HK-2 (cell line): Measurements from ENCODE around the gene NRP2.

Experiments used
- DNase-seq: peaks from one replicate; pipeline ENCODE4 v3.0.0-alpha.2; 2018; ENCODE audit not compliant: unreplicated experiment

NRP2 gene

DNA sequence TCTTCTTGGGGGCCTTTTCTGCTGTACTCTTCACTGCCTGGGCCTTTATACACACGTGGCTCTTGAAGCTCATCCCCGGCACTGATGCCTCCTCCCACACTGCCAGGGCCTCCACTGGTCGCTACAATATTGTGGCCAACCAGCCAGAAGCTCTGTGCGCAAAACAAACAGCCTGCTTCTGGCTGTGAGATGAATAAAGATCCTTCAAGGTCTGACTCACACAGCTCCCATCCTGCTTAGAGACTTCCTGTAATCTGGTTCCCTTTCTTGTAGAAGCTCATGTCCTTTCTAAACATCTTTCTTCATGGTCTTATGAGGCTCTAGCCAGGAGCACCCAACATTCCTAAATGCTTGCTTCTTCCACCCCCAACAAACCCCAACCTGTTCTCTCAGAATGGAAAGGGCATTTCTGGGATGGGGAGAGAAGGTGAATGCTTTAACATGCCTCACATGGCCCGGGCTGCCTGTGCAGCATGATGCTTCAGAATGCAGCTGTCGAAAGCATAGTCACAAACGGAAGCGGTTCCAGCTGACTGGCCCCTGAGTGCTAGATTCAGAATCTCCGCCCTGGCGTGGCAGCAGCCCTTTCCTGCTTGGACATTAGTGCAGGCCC, 24.6 kb downstream of the NRP2 start:
- DNase-seq = peak; percentile 82

DNA sequence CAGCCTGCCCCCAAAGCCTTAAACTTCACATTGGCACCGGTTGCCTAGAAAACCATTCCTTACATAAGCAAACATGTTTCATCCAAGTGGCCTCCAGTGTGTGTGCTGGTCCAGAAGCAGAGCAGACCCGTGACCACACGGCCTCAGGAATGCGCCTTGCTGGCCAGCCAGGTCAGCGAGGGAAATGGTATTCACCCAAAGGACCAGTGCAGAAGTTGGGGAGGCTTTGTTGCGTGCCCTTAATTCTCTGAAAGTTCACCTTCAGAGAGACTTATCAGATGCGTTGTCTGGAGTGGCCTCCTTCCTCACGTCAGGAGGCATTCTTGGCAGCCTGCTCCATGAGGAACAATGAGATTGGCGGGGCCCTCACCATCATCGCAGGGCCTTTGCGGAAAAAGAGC, 25.9 kb downstream of the NRP2 start:
- no peak for DNase-seq

DNA sequence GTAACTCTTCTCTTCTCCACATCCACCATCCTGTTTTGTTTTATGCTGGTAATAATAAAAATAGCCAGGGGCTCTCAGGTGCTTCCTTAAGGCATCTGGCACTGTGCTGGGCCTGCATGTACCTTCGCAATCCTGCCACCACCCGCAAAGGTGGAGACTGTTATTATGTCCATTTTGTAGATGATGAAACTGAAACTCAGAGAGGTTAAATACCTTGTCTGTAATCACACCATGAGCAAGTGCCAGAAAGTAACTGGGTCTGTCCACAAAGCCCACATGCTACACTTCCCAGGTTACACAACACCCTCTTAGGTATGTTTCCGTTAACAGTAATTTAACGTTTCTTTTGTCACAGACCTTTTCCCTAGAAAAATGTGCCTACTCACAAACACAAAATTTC, 27.0 kb downstream of the NRP2 start:
- no peak for DNase-seq

DNA sequence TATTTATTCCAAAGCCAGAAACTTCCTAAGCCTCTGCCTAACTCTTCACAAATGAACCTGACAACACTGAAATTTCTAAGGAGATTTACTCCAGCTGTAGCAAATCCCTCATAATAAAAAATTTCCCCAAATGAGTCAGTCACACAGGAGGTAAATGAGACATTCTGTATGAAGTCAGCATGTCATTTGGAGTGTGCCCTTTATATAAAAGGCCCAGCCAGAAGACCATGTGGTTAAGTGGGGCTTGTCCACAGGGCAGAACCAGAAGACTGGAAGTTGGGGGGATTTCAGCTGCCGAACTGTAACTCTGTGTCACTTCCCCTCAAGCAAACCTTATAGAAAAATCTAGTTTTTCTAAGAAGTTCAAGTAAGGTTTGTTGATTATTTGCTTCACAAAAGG, 30.2 kb downstream of the NRP2 start:
- DNase-seq = peak; percentile 35

DNA sequence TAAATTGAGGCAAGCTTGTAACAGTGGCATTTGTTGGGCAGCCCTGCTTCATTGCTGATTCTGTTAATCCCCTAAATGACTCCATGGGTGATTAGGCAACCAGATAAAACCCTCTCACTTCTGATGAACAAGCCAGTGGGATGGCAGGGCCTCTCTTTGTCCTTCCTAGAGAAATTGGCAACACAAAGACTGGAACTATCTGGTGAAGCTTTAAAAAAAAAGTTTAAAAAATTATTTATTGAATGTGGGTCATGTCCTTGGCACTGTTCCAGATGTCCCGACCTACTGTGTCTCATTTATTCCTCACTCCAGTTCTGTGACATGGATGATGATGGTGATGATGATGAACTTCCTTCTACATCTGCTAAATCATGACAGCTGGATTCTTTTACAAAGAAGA, 30.8 kb downstream of the NRP2 start:
- DNase-seq = no peak

DNA sequence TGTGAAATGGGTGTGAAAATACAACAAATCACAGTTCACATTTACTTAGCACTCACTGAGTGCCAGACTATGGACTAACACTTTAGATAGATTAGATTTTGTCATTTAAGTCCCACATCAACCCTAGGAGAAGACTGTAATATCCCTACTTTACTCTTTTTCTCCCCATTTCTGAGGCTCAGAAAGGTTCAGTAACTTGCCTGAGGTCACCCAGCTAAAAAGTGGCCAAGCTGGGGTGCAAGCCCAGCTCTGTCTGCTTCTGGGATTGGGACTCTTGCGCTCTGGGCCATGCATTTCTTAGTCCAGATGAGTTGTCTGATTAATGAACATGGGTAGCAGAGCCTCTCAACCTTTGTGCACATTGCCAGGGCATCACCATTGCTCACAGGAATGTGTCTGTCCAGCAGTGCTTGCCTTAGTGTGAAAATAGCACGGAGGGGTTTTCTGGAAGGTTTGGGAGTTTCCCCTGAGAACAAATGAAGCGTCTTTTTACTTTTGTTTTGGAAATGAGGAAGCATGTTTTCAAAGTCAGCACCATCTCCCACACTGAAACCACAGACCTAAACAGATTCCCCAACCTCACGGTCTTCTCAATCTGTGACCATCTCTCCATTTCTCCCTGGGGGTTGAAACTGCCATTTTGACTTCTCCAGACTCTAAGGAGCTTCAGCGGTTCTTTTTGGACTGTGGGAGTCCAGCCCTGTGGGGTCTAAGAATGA, 31.9 kb downstream of the NRP2 start:
- DNase-seq = no peak

DNA sequence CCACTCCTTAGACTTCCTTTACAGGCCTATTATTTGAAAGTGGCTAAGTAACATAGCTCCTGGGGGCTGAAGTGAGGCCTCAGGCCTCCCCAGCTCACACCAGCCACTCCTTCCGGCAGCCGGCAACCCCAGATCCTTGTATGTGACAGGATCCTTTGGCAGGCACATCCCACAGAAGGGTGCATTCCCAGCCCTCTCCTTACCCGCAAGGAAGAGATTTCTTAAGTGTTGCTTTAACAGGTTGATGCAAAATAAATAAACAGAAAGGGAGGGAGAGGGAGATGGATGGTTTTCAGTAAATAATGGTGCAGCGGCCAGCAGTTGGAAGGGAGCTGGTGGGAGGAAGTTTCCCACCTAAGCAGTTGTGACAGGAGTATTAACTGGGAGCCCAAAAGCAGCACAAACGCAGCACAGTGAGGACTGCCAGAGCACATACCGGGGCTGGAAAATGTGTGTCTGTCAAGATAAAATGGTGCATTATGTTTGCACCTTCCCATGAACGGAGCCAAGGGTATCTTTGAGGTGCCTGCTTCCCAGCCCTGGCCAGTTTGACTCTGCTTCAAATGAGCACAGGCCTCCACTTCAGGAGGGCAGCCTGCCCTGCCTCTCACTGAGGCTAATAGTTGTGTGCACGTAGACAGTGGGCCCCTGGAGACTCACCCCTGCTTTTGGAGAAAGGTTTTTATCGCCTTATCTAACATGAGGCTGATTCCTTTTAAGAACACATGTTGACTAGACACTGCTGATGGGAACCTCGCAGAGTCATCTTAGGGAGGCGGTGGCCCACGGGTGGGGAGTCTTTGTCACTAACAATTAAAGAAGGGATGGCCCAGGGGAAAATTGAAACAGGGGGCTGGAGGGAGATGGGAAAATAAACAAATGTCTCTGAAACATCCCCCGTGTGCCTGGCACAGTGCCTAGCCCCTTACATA, 32.8 kb downstream of the NRP2 start:
- DNase-seq = no peak

DNA sequence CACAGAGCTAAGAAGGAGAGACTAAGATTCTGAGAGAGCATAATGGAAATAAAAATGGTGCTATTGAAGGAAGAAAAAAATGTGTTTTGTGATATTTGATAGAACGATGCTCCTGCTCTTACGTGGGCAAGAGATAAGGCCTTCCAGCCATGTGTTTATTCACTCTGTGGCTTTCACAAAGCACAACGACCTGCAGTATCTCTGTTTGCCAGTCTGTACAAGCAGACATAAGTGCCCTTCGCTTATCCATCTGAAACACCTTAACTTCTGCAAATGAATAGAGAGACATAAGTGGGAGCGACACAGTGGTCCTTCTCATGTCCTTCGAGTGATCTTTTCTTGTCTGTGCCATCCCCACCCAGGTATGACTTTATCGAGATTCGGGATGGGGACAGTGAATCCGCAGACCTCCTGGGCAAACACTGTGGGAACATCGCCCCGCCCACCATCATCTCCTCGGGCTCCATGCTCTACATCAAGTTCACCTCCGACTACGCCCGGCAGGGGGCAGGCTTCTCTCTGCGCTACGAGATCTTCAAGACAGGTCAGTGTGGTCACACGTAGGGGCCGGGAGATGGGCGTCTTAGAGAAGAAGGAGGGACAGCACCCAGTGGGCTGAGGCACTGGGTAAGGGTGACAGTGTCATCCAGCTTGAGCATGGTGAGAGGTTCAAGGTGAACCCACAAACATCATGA, 33.7 kb downstream of the NRP2 start:
- DNase-seq = no peak

DNA sequence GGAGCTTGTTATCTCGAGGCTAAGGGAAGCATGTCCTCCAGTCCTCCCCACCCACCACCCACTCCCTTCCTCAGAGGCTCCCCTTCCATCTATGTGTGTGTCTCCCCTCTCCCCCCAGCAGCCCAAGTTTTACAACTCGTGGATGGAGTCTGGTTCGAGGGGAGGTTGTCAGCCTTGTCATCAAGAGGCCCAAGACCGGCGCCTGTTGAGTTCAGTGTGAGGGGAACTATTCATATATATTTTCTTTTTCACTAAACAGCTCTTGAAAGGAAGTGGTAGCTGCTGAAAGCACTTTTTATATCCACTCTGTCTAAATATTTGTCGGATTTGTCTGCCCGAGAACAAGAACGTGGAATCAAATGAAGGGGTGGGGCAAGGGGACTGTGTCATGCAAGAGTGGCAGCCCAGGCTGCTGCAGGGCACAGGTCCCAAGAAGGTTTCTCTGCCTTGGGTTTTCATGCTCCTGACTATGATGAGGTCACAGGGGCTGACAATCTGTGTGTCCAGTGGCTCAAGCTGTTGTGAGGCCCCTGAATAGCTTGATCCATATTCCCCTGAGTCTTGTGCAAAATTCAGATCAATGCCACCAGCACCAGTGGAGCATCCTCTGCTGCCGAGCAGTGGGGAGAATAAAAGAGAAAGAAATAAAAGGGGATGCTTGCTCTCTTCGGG, 35.0 kb downstream of the NRP2 start:
- no peak for DNase-seq

DNA sequence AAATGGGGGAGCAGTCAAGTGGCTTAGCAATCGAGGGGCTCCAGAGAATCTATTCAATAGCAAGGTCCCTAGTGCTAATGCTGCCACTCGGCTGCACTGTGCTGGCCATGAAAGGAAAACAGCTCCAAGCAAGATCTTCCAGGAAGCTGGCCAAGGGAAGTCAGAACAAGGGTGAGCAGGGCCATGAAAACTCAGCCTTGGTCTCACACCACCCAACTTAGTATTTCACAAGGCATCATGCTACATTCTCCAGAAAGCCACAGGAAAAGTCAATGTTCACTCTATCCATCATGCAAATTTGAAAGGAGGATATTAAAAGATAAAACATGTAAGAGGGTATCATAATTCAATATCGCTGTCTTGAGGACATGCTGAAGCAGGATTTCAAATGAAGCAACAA, 35.7 kb downstream of the NRP2 start:
- no peak for DNase-seq

DNA sequence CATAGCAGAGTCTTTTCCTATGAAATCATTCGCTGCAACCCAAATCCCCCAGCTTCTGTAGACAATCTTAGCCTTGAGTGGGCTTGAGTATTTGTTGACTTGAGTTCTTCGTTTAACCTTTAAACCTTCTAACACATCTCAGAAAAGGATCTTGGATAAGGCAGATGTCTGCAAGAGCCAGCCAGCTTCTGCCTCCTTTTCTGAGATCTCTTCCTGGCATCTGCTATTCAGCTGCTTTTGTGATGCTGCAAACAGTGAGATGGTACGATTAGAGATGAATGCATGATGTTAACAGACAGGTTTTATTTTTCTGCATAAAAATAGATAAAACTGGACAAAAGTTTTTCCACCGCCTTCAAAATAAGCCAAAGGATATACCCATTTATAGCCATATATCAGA, 37.5 kb downstream of the NRP2 start:
- no peak for DNase-seq

DNA sequence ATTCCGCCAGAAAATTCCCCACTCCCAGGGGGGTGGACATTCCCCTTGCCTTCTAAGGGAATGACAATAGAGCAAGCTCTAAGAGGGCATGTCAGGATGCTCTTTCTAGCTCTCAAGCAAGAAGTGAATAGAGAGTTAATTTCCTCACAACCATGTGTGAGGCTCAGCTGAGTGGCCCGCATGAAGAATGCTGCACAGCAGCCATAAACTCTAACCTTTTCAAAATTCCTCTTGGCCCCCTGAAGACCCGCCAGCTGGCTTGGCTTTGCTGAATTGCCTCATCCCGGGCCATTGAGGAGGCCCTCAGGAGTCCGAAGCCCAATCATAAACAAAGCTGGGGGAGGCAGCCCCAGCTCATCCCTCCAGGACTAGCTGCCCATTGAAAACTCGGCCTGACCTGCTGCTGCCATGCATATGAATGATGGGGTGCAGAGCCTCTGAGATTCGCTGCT, 38.2 kb downstream of the NRP2 start:
- no peak for DNase-seq

DNA sequence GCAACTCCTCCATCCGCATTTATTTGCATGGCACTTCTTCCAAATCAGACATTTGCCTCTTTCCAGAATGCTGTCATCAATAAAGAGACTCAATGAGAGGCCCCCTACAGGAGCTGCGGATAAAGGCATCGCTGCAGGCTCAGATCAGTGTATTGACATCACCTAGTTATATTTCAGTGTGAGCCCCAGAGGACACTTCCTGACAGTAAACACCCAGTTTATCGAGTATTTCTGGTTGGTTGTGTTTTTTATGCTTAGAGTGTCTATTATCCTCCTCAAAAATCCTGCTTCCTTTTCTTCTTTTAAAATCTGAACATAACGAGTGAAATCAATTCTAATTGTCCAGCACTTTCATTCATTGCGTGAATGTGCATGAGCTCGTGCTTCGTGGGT, 38.8 kb downstream of the NRP2 start:
- no peak for DNase-seq

DNA sequence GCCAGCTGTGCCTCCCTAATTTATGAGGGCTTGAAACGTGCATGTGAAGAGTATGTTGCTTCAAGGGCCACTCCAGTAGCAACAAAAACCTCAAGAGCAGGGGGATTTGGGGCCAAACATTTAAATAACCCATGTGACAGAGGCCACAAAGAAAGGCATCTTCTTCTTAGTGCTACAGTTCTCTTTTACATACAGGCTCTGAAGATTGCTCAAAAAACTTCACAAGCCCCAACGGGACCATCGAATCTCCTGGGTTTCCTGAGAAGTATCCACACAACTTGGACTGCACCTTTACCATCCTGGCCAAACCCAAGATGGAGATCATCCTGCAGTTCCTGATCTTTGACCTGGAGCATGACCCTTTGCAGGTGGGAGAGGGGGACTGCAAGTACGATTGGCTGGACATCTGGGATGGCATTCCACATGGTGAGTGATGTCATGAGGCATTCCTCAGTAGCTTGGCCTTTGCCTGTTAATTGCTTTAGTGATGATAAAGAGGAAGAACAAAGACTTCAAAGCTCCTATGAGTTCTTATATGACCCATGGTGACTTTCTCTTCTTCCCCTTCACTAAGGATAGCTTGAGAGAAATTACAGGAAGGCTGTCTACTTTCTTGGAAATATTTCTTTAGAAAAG, 40.1 kb downstream of the NRP2 start:
- no peak for DNase-seq

DNA sequence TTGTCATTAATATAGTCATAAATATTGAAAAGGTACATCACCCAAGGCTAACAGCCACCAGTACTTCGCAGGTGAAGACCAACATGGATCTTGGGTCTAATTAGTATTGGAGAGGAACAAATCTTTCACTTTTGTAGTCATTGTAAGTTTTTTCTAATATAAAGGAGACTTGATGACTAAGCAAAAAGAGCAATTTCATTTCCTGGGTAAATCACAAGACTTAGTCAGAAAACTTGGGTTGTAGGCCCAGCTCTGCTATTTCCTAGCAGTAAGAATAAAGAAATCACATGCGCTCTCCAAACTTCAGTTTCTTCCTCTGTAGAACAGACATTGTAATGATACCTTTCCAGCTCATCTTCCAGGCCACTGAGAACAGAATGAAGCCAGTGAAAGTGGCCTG, 40.9 kb downstream of the NRP2 start:
- no peak for DNase-seq

DNA sequence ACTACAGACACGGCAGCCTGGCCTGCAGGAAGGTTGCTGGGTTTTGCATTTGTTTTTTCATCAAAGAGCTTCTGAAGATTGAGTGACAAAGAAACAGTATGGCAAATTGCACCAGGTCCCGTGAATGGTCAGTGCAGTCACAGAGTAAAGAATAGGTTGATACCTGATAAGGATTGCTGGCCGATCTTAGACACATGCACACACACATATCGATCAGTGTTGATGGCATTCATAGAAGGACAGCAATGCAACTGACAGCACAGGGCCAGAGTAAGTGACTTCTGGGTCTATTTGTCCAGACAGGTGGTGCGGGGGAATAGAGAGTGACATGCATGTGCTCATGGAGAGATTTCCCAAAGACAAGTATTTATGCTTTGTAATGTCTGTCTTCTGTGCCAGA, 42.8 kb downstream of the NRP2 start:
- DNase-seq = no peak

DNA sequence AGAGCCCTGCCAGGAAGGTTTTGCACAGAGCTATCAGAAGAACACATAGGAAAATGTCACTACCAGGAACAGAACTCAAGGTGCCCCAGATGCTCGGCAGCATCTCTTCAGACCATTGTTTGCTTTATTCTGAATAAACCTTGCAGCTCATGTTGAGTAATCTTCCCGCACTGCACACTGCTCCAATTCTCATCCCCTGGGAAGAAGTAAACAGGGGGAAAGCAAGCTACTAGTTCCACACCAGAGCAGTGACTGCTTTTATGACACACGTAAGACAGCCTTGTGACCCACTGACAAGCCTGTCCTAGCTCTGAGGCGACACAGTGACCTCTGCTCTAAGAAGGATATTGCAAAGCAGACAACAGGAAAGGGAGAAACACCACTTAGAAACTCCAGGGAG, 44.2 kb downstream of the NRP2 start:
- no peak for DNase-seq

DNA sequence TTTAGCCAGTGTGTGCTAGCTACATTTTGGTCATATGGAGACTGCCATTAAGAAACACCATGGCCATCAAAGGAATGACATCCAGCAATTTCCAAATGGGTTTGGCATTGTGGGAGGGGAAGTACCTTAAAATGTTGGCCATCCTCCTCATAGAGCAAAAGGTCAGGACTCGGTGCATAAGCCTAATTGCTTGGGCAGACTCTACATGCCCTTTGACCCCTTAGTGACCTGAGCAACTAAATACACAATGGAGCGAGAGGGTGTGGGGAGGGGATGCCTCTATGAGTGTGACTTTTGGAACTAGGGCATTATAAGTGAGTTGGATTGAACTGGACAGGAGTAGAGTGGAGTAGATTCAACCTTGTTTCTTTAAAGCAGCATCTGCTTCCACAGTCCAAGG, 44.9 kb downstream of the NRP2 start:
- no peak for DNase-seq

DNA sequence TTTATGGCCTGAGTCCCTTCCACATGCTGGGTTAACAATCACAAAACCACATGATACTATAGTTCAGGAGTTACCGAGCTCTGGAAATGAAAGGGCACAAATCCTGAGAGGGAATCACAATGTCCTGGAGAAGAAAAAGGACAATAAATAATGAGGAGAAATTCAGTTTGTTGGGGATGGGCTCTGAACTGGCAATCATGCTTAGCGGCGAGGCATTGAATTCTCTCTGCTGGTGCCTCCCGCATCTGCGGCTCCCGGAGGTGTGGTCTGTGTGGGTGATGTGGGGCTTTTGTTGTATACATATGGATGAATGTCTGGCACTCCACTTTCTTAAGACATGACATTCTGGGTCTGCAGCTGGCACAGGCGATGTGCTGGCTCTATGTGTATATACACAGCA, 46.1 kb downstream of the NRP2 start:
- no peak for DNase-seq

DNA sequence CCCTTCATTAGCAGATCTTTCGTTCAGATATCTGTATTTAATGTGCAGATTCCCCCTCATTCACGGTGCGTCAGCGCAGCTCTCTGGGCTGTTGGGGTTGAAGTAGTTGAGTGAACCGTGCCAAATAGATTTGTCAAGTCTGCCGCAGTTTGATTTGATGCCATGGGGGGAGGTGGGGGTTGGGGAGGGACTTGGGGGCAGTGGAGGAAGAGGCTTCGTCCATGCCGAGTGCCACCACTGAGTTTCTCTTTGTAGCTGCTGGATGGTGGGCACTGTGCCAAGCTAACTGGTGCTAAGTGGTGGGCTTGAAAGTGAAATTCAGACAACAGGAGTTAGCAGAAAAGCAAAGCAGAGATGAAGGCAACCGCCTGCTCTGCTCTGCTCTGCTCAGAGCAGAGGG, 47.9 kb downstream of the NRP2 start:
- DNase-seq = no peak
